ENCODE data around the gene HLA-C. TPM values are rescaled to one million over a fixed set of nuclear protein-coding genes. Genes with fewer than 3 reads are reported as not detected.
A peak's percentile ranks its signal among the peaks of the same experiment; 100 is the strongest.
"Not testable (repeated sequence)": the region's sequence is repeated elsewhere in the genome, so short reads cannot be mapped to it uniquely, and the experiment has no call there.

Gene HLA-C
- total RNA-seq, 1 donor from 2014 or later, result 893 TPM

GRCh38 chr6:31263346-31263933 is 8.5 kb downstream of the HLA-C start:
- intact Hi-C loops (cut with micrococcal nuclease); H3K9me3 Mint-ChIP-seq: not testable (repeated sequence)

GRCh38 chr6:31259995-31260394 is 11.9 kb downstream of the HLA-C start:
- H3K4me3 Mint-ChIP-seq; H3K9me3 Mint-ChIP-seq; H3K27ac Mint-ChIP-seq; H3K4me1 Mint-ChIP-seq; intact Hi-C loops (cut with micrococcal nuclease); H3K36me3 Mint-ChIP-seq (ENCODE audit: low read depth): not testable (repeated sequence)
- DNase-seq, result peak; percentile 78
- H3K27me3 Mint-ChIP-seq, result peaks cover 23% of the 10 kb centered on the region

More at GRCh38 chr6:31263346-31263933, 8.5 kb downstream of the HLA-C start:
- H3K4me3 Mint-ChIP-seq, H3K27me3 Mint-ChIP-seq, H3K27ac Mint-ChIP-seq, DNase-seq: not testable (repeated sequence)
- Mint-ChIP-seq H3K4me1 (peaks cover 17% of the 10 kb centered on the region), H3K36me3 (ENCODE audit: low read depth) (peaks cover 18% of the 10 kb centered on the region)

- intact Hi-C loops (cut with micrococcal nuclease), result no loop called here
- Mint-ChIP-seq H3K27me3 (peaks cover 51% of the 10 kb centered on the region), H3K36me3 (ENCODE audit: low read depth) (peaks cover 2% of the 10 kb centered on the region), H3K27ac (no peak overlapping the region), H3K4me3 (no peak overlapping the region), H3K9me3 (peaks cover 17% of the 10 kb centered on the region), H3K4me1 (no peaks in the 10 kb centered on the region)
- DNase-seq, result no peak
Measured at GRCh38 chr6:31252625-31253024, 19.3 kb downstream of the HLA-C start.

GRCh38 chr6:31251261-31251660 is 20.6 kb downstream of the HLA-C start:
- no peak overlapping the region for H3K4me3 Mint-ChIP-seq

GRCh38 chr6:31249184-31249583 is 22.7 kb downstream of the HLA-C start:
- Mint-ChIP-seq H3K27me3 (peaks cover 50% of the 10 kb centered on the region), H3K27ac (no peak overlapping the region), H3K4me1 (no peaks in the 10 kb centered on the region), H3K36me3 (ENCODE audit: low read depth) (peaks cover 2% of the 10 kb centered on the region), H3K4me3 (no peak overlapping the region), H3K9me3 (peaks cover 29% of the 10 kb centered on the region)
- intact Hi-C loops (cut with micrococcal nuclease), result no loop called here
- no peak for DNase-seq

More at GRCh38 chr6:31251261-31251660, 20.6 kb downstream of the HLA-C start:
- Mint-ChIP-seq H3K4me1 (no peaks in the 10 kb centered on the region), H3K27me3 (peaks cover 54% of the 10 kb centered on the region), H3K27ac (no peak overlapping the region), H3K36me3 (ENCODE audit: low read depth) (peaks cover 2% of the 10 kb centered on the region), H3K9me3 (peaks cover 29% of the 10 kb centered on the region)
- DNase-seq, result no peak
- intact Hi-C loops (cut with micrococcal nuclease), result no loop called here

GRCh38 chr6:31247813-31248212 is 24.1 kb downstream of the HLA-C start:
- intact Hi-C loops (cut with micrococcal nuclease), result no loop called here
- no peak for DNase-seq
- peaks cover 46% of the 10 kb centered on the region for H3K27me3 Mint-ChIP-seq
- no peaks in the 10 kb centered on the region for H3K4me1 Mint-ChIP-seq
- no peak overlapping the region for H3K4me3 Mint-ChIP-seq
- no peak overlapping the region for H3K27ac Mint-ChIP-seq
- peaks cover 2% of the 10 kb centered on the region for H3K36me3 Mint-ChIP-seq (ENCODE audit: low read depth)
- peaks cover 29% of the 10 kb centered on the region for H3K9me3 Mint-ChIP-seq

GRCh38 chr6:31246051-31246521 is 25.8 kb downstream of the HLA-C start:
- Mint-ChIP-seq H3K27ac (no peak overlapping the region), H3K4me1 (no peaks in the 10 kb centered on the region), H3K36me3 (ENCODE audit: low read depth) (peaks cover 2% of the 10 kb centered on the region), H3K9me3 (peaks cover 29% of the 10 kb centered on the region), H3K27me3 (peaks cover 33% of the 10 kb centered on the region), H3K4me3 (no peak overlapping the region)
- intact Hi-C loops (cut with micrococcal nuclease), result no loop called here
- DNase-seq, result no peak

GRCh38 chr6:31243508-31243907 is 28.4 kb downstream of the HLA-C start:
- DNase-seq, result no peak

GRCh38 chr6:31239854-31240253 is 32.0 kb downstream of the HLA-C start:
- intact Hi-C loops (cut with micrococcal nuclease), result no loop called here
- no peaks in the 10 kb centered on the region for H3K36me3 Mint-ChIP-seq (ENCODE audit: low read depth)

More at GRCh38 chr6:31243508-31243907, 28.4 kb downstream of the HLA-C start:
- H3K4me1 Mint-ChIP-seq, result no peaks in the 10 kb centered on the region
- no peak overlapping the region for H3K27ac Mint-ChIP-seq
- H3K4me3 Mint-ChIP-seq, result no peak overlapping the region
- intact Hi-C loops (cut with micrococcal nuclease), result no loop called here
- peaks cover 25% of the 10 kb centered on the region for H3K27me3 Mint-ChIP-seq
- peaks cover 21% of the 10 kb centered on the region for H3K9me3 Mint-ChIP-seq
- H3K36me3 Mint-ChIP-seq (ENCODE audit: low read depth), result no peaks in the 10 kb centered on the region

GRCh38 chr6:31234101-31234500 is 37.8 kb downstream of the HLA-C start:
- H3K4me1 Mint-ChIP-seq; H3K27ac Mint-ChIP-seq; H3K4me3 Mint-ChIP-seq; intact Hi-C loops (cut with micrococcal nuclease); H3K9me3 Mint-ChIP-seq; H3K36me3 Mint-ChIP-seq (ENCODE audit: low read depth): not testable (repeated sequence)
- H3K27me3 Mint-ChIP-seq, result peaks cover 48% of the 10 kb centered on the region
- peak; percentile 34 for DNase-seq

More at GRCh38 chr6:31239854-31240253, 32.0 kb downstream of the HLA-C start:
- Mint-ChIP-seq H3K9me3 (no peaks in the 10 kb centered on the region), H3K27me3 (peaks cover 22% of the 10 kb centered on the region), H3K4me1 (no peaks in the 10 kb centered on the region), H3K27ac (no peak overlapping the region), H3K4me3 (no peak overlapping the region)
- DNase-seq, result no peak

GRCh38 chr6:31228476-31228875 is 43.4 kb downstream of the HLA-C start:
- Mint-ChIP-seq H3K36me3 (ENCODE audit: low read depth) (no peaks in the 10 kb centered on the region), H3K27me3 (peaks cover 21% of the 10 kb centered on the region), H3K9me3 (no peaks in the 10 kb centered on the region), H3K4me1 (no peaks in the 10 kb centered on the region), H3K27ac (no peak overlapping the region), H3K4me3 (no peak overlapping the region)
- no peak for DNase-seq
- intact Hi-C loops (cut with micrococcal nuclease), result no loop called here

- H3K4me3 Mint-ChIP-seq, result no peak overlapping the region
- DNase-seq, result no peak
Measured at GRCh38 chr6:31227143-31227542, 44.7 kb downstream of the HLA-C start.

GRCh38 chr6:31225735-31226134 is 46.2 kb downstream of the HLA-C start:
- Mint-ChIP-seq H3K27me3 (peaks cover 8% of the 10 kb centered on the region), H3K9me3 (no peaks in the 10 kb centered on the region), H3K27ac (no peak overlapping the region), H3K4me3 (no peak overlapping the region), H3K36me3 (ENCODE audit: low read depth) (no peaks in the 10 kb centered on the region), H3K4me1 (no peaks in the 10 kb centered on the region)
- intact Hi-C loops (cut with micrococcal nuclease), result no loop called here
- no peak for DNase-seq

More at GRCh38 chr6:31227143-31227542, 44.7 kb downstream of the HLA-C start:
- Mint-ChIP-seq H3K27me3 (peaks cover 10% of the 10 kb centered on the region), H3K4me1 (no peaks in the 10 kb centered on the region), H3K27ac (no peak overlapping the region), H3K9me3 (no peaks in the 10 kb centered on the region), H3K36me3 (ENCODE audit: low read depth) (no peaks in the 10 kb centered on the region)
- intact Hi-C loops (cut with micrococcal nuclease), result no loop called here

GRCh38 chr6:31222496-31222895 is 49.4 kb downstream of the HLA-C start:
- no peak overlapping the region for H3K27ac Mint-ChIP-seq
- H3K4me1 Mint-ChIP-seq, result peaks cover 2% of the 10 kb centered on the region
- intact Hi-C loops (cut with micrococcal nuclease), result no loop called here
- H3K4me3 Mint-ChIP-seq, result no peak overlapping the region
- H3K27me3 Mint-ChIP-seq, result peaks cover 5% of the 10 kb centered on the region
- peaks cover 5% of the 10 kb centered on the region for H3K9me3 Mint-ChIP-seq
- no peaks in the 10 kb centered on the region for H3K36me3 Mint-ChIP-seq (ENCODE audit: low read depth)
- no peak for DNase-seq

Data from activated CD4-positive, alpha-beta T cell treated with anti-CD3 and anti-CD28 coated beads, Interleukin-2, amount 10 ng/mL, durations not matched to agents 24 days and 14 days (primary cell).